PC-9 (cell line): ENCODE data around the gene RPL27. TPM values are rescaled to one million over a fixed set of nuclear protein-coding genes. Genes with fewer than 3 reads are reported as not detected.

Experiments
- BruUV-seq: library from RNA; stranded (reverse); fragments of 400-500 nt; replicated peaks from 2 replicates; lab custom pipeline; 2021; lab: Mats Ljungman, UMichigan
- CTCF ChIA-PET: fragments of 300-600 bp; sonication (Branson Sonifier 250); formaldehyde crosslinking; loops from one replicate; lab custom pipeline; 2022; ENCODE audit warnings: antibody characterized with exemption; lab: Charles Lee
- POLR2A ChIA-PET: fragments of 300-600 bp; sonication (Branson Sonifier 250); formaldehyde crosslinking; loops from one replicate; lab custom pipeline; 2022; ENCODE audit warnings: antibody characterized with exemption; ENCODE audit not compliant: unreplicated experiment; lab: Charles Lee
- DNase-seq, 2 experiments: peaks; one replicate each; pipeline versions ENCODE4 v3.0.0 to v3.0.0-alpha.2; 2015 to 2022; ENCODE audit warnings: mixed read lengths in 1 of 2
- H2AFZ ChIP-seq: fragments of 200-600 bp; sonication (generic); 2 replicates; pipeline ENCODE4 v1.8.1; 2017; ENCODE audit warnings: antibody characterized with exemption
- H3F3A ChIP-seq: fragments of 200-600 bp; sonication (generic); 2 replicates; pipeline ENCODE4 v1.8.1; 2017; ENCODE audit warnings: antibody characterized with exemption, mild to moderate bottlenecking, low read depth; ENCODE audit not compliant: insufficient read depth
- H3K27ac ChIP-seq: fragments of 200-600 bp; sonication (generic); 2 replicates; pipeline ENCODE4 v1.6.1; 2016; ENCODE audit warnings: mixed run types
- H3K27me3 ChIP-seq: fragments of 200-600 bp; sonication (generic); 2 replicates; pipeline ENCODE4 v1.6.1; 2016; ENCODE audit warnings: low read depth, mixed run types; ENCODE audit not compliant: insufficient read depth
- H3K36me3 ChIP-seq: fragments of 200-600 bp; sonication (generic); 2 replicates; pipeline ENCODE4 v1.6.1; 2016; ENCODE audit warnings: low read depth, mixed run types
- H3K4me1 ChIP-seq: fragments of 200-600 bp; sonication (generic); replicated peaks from 2 replicates; pipeline ENCODE4 v1.6.1; 2016; ENCODE audit warnings: mixed run types; ENCODE audit not compliant: insufficient read depth
- H3K4me2 ChIP-seq: fragments of 200-600 bp; sonication (generic); 2 replicates; pipeline ENCODE4 v1.6.1; 2017; ENCODE audit warnings: mixed run types
- H3K4me3 ChIP-seq: fragments of 200-600 bp; sonication (generic); 2 replicates; pipeline ENCODE4 v1.6.1; 2016; ENCODE audit warnings: mixed run types
- H3K79me2 ChIP-seq: fragments of 200-600 bp; sonication (generic); 2 replicates; pipeline ENCODE4 v1.6.1; 2017; ENCODE audit warnings: low read depth, mixed run types
- H3K9me2 ChIP-seq: fragments of 200-600 bp; sonication (generic); 2 replicates; pipeline ENCODE4 v1.8.1; 2017; ENCODE audit warnings: mild to moderate bottlenecking; ENCODE audit not compliant: insufficient read depth
- H3K9me3 ChIP-seq: fragments of 200-600 bp; sonication (generic); 2 replicates; pipeline ENCODE4 v1.8.1; 2016; ENCODE audit warnings: low read depth; ENCODE audit not compliant: insufficient read depth
- H4K20me1 ChIP-seq: fragments of 200-600 bp; sonication (generic); 2 replicates; pipeline ENCODE4 v1.8.1; 2017; ENCODE audit not compliant: insufficient read depth
- EZH2 ChIP-seq: fragments of 200-600 bp; sonication (generic); IDR thresholded peaks from 2 replicates; pipeline ENCODE4 v1.8.0; 2017; ENCODE audit warnings: antibody characterized with exemption, low read depth
- intact Hi-C: fragments of 100-400 bp; cut with micrococcal nuclease; formaldehyde crosslinking; loops from one replicate; pipeline ENCODE4 v1.10.0; 2022; ENCODE audit not compliant: unreplicated experiment
- total RNA-seq: library from RNA; stranded (reverse); gene quantifications from 2 replicates; pipeline ENCODE4 v1.2.3, GENCODE V29; 2021
- TF ChIP-seq, protein P1 (sequence below): fragments of 200-600 bp; sonication (generic); conservative IDR thresholded peaks from 2 replicates; pipeline ENCODE4 v1.6.1; 2017; ENCODE audit warnings: mixed run types, antibody characterized with exemption, mild to moderate bottlenecking, moderate library complexity

Gene RPL27
- total RNA-seq, 1 experiment from 2014 or later: 950 TPM

DNA sequence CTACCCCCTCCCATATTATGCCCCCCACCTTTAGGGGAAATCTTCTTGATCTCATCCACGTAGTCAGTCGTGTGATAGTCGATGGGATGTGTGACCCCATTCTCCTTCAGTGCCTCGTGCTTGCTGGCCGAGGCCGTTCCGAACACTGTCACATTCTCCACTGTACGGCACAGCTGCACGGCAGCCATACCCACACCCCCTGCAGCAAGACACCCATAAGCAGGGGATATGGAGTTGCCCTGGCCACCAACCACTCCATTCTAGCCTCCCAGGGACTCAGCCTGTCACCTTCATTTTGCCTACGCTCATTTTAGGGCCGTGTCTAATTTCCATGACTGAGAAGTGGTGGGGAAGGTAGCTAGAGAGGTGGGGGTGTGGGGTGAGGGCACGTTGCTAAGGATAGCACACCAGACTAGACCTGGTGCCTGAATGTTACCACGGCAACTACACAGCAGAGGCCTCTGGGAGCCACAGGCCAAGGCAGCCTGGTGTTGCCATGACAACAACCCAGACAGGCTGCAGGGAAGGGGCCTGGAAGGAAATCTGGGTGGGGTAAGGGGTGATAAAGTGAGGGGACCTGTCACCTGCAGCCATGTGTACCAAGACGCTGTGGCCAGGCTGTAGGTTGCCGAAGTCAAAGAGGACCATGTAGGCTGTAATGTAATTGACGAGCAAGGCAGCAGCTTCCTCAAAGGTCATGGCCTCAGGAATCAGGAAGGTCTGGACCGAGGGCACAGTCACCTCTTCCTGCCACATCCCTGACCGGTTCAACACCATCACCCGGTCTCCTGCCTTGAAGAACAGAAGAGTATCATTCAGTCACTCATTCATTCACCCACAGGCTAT is 20.0 kb downstream of the RPL27 start:
- Histone ChIP-seq H4K20me1 (peaks cover 2% of the 10 kb centered on the region; the same call in 1 of the 2 replicates), H2AFZ (no peak overlapping the region), H3K36me3 (peaks cover 20% of the 10 kb centered on the region), H3K27me3 (no peaks in the 10 kb centered on the region), H3K9me2 (no peaks in the 10 kb centered on the region), H3K9me3 (no peaks in the 10 kb centered on the region), H3K4me1 (peaks cover 21% of the 10 kb centered on the region), H3K4me3 (no peak overlapping the region), H3K4me2 (no peak overlapping the region), H3F3A (peaks cover 35% of the 10 kb centered on the region; the same call in 1 of the 2 replicates), H3K27ac (no peak overlapping the region), H3K79me2 (peaks cover 21% of the 10 kb centered on the region)
- DNase-seq: no peak
- ChIA-PET POLR2A (interaction anchor here (0.6 kb wide), 1 partner anchor 181 kb away, joined by 8 read pairs; no protein-coding TSS in a partner anchor), CTCF (no interaction called here)
- BruUV-seq: no TSS peak
- TF ChIP-seq EZH2: no peak
- TF ChIP-seq, protein P1, sequence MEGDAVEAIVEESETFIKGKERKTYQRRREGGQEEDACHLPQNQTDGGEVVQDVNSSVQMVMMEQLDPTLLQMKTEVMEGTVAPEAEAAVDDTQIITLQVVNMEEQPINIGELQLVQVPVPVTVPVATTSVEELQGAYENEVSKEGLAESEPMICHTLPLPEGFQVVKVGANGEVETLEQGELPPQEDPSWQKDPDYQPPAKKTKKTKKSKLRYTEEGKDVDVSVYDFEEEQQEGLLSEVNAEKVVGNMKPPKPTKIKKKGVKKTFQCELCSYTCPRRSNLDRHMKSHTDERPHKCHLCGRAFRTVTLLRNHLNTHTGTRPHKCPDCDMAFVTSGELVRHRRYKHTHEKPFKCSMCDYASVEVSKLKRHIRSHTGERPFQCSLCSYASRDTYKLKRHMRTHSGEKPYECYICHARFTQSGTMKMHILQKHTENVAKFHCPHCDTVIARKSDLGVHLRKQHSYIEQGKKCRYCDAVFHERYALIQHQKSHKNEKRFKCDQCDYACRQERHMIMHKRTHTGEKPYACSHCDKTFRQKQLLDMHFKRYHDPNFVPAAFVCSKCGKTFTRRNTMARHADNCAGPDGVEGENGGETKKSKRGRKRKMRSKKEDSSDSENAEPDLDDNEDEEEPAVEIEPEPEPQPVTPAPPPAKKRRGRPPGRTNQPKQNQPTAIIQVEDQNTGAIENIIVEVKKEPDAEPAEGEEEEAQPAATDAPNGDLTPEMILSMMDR: no peak
- intact Hi-C loops: no loop called here

DNA sequence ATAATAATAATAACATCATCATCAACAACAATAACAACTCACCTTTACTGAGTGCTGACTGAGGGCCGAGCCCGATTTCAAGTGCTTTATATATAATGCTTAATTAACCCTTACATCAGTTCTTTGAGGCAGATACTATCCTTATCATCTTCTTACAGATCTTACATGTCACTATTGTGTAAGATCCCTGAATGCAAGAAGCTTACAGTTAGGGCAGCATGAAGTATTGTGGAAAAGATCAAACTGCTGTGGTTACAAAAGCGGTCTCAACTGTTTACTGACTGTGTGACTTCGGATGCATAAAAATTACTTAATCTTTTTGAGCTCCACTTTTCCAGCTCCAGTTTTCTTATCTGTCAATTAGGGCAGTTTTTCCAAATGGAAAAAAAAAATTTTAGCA is 20.7 kb downstream of the RPL27 start:
- Histone ChIP-seq H3K27ac (no peak overlapping the region), H3K4me2 (no peak overlapping the region), H2AFZ (no peak overlapping the region), H3K4me1 (peaks cover 21% of the 10 kb centered on the region), H3K36me3 (peaks cover 14% of the 10 kb centered on the region), H3K9me3 (no peaks in the 10 kb centered on the region), H3K9me2 (no peaks in the 10 kb centered on the region), H3K4me3 (no peak overlapping the region), H4K20me1 (peaks cover 2% of the 10 kb centered on the region; the same call in 1 of the 2 replicates), H3F3A (peaks cover 35% of the 10 kb centered on the region; the same call in 1 of the 2 replicates), H3K27me3 (no peaks in the 10 kb centered on the region), H3K79me2 (peaks cover 21% of the 10 kb centered on the region)
- intact Hi-C loops: no loop called here
- no peak for TF ChIP-seq EZH2
- TF ChIP-seq, protein P1: no peak
- no peak for DNase-seq
- CTCF ChIA-PET: no interaction called here
- no TSS peak for BruUV-seq
- POLR2A ChIA-PET: interaction anchor here (0.6 kb wide), 1 partner anchor 181 kb away, joined by 8 read pairs; no protein-coding TSS in a partner anchor

DNA sequence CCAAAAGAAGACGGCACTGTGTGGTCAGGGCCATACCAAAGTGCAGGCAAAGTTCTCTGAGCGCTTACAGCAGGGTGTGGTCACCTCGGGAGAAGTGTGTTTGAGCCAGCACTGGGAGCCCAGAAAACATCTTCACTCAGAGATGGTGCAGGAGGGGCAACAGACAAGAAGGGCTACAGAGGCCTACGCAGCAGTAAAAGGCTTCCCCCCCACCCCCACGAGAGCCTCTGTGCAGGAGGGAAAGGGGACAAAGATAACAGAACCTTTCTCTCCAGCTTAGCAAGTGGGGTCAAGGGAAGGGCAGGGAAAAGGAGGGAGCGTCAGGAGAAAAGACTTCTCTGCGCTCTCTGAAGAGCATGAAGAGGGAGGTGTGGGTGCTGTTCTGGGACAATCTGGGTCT is 21.2 kb downstream of the RPL27 start:
- intact Hi-C loops: no loop called here
- no peak overlapping the region for H3K27ac ChIP-seq
- H3K27me3 ChIP-seq: no peaks in the 10 kb centered on the region
- no peak overlapping the region for H2AFZ ChIP-seq
- peaks cover 35% of the 10 kb centered on the region; the same call in 1 of the 2 replicates for H3F3A ChIP-seq
- CTCF ChIA-PET: no interaction called here
- H3K4me1 ChIP-seq: peaks cover 21% of the 10 kb centered on the region
- H3K79me2 ChIP-seq: peaks cover 21% of the 10 kb centered on the region
- no TSS peak for BruUV-seq
- H3K9me3 ChIP-seq: no peaks in the 10 kb centered on the region
- H4K20me1 ChIP-seq: peaks cover 2% of the 10 kb centered on the region; the same call in 1 of the 2 replicates
- no peak overlapping the region for H3K4me2 ChIP-seq
- TF ChIP-seq EZH2: no peak
- TF ChIP-seq, protein P1: no peak
- H3K4me3 ChIP-seq: no peak overlapping the region
- no peaks in the 10 kb centered on the region for H3K9me2 ChIP-seq
- no peak for DNase-seq
- POLR2A ChIA-PET: no interaction called here
- peaks cover 14% of the 10 kb centered on the region for H3K36me3 ChIP-seq
